ENCODE measurements around the gene PLCH1. TPM values are rescaled to one million over a fixed set of nuclear protein-coding genes. Genes with fewer than 3 reads are reported as not detected.

The PLCH1 gene
- total RNA-seq, 1 donor from 2014 or later, result 3.1 TPM

GRCh38 chr3:155390351-155390750, 354.5 kb downstream of the PLCH1 start:
- TF ChIP-seq CTCF (conservative IDR thresholded peaks at IDR 0.05; ENCODE audit: low read depth, low read length), result no peak
- H3K4me3 ChIP-seq (ENCODE audit: low read depth, low read length), result no peak overlapping the region
- no peak for DNase-seq (ENCODE audit: low read depth)

- TF ChIP-seq CTCF (conservative IDR thresholded peaks at IDR 0.05; ENCODE audit: low read depth, low read length), result no peak
- no peak for DNase-seq (ENCODE audit: low read depth)
- H3K4me3 ChIP-seq (ENCODE audit: low read depth, low read length), result no peak overlapping the region
Measured at GRCh38 chr3:155388417-155388816, 356.5 kb downstream of the PLCH1 start.

- no peak overlapping the region for H3K4me3 ChIP-seq (ENCODE audit: low read depth, low read length)
- no peak for TF ChIP-seq CTCF (conservative IDR thresholded peaks at IDR 0.05; ENCODE audit: low read depth, low read length)
- no peak for DNase-seq (ENCODE audit: low read depth)
Measured at GRCh38 chr3:155387571-155387970, 357.3 kb downstream of the PLCH1 start.

- H3K4me3 ChIP-seq (ENCODE audit: low read depth, low read length), result no peak overlapping the region
Measured at GRCh38 chr3:155386919-155387318, 358.0 kb downstream of the PLCH1 start.

GRCh38 chr3:155385896-155386625, 358.8 kb downstream of the PLCH1 start:
- no peak overlapping the region for H3K4me3 ChIP-seq (ENCODE audit: low read depth, low read length)
- TF ChIP-seq CTCF (conservative IDR thresholded peaks at IDR 0.05; ENCODE audit: low read depth, low read length), result no peak
- no peak for DNase-seq (ENCODE audit: low read depth)

More at GRCh38 chr3:155386919-155387318, 358.0 kb downstream of the PLCH1 start:
- DNase-seq (ENCODE audit: low read depth), result no peak
- no peak for TF ChIP-seq CTCF (conservative IDR thresholded peaks at IDR 0.05; ENCODE audit: low read depth, low read length)

- H3K4me3 ChIP-seq (ENCODE audit: low read depth, low read length), result no peak overlapping the region
- DNase-seq (ENCODE audit: low read depth), result no peak
- TF ChIP-seq CTCF (conservative IDR thresholded peaks at IDR 0.05; ENCODE audit: low read depth, low read length), result peak; percentile 95
Measured at GRCh38 chr3:155382396-155383042, 362.4 kb downstream of the PLCH1 start.
